HG03565 (cell line): Measurements from ENCODE around the gene ZIK1.

Experiments
- ATAC-seq: cut with Tn5 transposase; IDR thresholded peaks from one replicate; pipeline ENCODE4 v1.9.1; 2021; ENCODE audit warnings: mild to moderate bottlenecking, moderate library complexity; ENCODE audit not compliant: unreplicated experiment

Gene ZIK1

DNA sequence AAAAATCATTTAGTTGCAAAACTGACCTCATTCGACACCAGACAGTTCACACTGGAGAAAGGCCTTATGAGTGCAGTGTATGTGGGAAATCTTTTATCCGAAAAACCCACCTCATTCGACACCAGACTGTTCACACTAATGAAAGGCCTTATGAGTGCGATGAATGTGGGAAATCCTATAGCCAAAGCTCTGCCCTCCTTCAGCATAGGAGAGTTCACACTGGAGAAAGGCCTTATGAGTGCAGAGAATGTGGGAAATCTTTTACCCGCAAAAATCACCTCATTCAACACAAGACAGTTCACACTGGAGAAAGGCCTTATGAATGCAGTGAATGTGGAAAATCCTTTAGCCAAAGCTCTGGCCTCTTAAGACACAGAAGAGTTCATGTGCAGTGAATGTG lies 23.0 kb downstream of the ZIK1 start:
- no peak for ATAC-seq

DNA sequence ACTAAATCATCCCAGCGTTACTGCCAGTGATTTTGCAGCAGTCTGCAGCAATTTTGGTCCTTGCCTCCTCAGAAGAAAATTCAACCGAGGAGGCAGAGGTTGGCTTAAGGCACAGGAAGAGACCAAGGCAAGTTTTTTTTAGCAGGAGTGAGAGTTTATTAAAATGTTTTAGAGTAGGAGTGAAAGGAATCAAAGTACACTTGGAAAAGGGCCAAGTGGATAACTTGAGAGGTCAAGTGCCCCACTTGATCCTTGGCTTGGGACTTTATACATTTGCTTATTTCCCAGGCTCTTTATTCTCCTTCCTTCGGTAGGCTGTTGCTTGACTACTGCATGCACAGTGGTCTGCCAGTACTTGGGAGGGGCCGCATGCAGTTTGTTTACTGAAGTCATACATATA lies 27.2 kb downstream of the ZIK1 start:
- no peak for ATAC-seq

DNA sequence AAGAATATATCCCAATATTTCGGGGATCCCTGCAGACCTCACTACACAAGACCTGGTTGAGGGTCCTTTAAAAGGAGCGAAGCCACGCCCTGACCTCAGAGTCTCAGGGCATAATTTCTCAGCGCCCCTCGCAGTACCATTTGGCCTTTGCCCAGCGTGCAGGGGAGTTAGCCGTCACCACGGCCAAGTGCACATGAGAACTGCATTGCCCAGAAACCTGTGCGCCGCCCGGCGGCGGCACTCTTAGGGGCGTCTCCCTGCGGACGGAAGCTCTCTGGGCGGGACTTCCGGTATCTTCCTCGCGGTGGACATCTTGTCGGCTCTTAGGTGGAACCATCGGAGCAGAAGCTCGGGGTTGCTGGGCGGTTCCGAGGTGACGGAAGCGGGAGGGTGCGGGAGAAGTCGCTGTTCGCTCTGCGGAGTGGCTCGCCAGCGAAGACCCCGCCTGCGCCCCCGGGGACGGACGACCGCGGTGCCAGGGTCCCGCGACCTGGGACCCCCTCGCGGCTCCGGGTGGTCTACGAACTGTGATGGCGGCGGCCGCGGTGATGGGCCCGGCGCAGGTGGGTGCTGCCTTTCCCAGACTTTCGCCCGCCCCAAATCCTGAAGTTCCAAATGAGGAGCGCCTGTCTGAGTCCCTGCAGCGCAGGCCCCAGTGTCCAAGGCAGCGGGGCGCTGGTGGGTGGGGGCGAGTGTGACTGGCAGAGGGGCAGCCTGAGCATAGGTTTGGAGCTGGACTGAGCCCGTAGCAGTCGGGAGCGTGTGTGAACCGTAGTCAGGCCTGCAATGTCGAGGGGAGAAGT lies 30.2 kb downstream of the ZIK1 start, which contains the start of gene ZNF134:
TSS of gene ZNF134 (plus strand) at position 302 of the 803 bp plus-strand sequence. CDS start 5,227 bp downstream, outside the sequence.
- peak; percentile 92 for ATAC-seq

DNA sequence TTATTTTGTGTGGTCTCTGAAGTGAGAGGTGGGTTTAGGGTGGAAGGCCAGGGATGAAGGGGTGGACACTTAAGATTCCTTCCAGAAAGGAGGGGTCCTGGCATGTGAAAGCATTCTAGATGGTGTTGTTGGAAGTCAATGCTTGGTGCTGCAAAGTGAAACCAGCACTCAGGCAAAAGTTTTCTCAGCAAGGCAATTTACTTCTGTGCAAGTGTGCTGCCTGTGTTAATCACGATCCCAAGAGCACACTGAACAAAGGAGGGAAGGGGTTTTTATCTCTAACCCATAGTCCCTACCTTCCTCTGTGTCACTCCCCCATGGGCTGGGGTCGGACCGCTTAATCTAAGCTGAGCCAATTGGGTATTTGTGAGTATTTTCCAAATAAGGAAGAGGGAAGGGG lies 31.4 kb downstream of the ZIK1 start:
- no peak for ATAC-seq

DNA sequence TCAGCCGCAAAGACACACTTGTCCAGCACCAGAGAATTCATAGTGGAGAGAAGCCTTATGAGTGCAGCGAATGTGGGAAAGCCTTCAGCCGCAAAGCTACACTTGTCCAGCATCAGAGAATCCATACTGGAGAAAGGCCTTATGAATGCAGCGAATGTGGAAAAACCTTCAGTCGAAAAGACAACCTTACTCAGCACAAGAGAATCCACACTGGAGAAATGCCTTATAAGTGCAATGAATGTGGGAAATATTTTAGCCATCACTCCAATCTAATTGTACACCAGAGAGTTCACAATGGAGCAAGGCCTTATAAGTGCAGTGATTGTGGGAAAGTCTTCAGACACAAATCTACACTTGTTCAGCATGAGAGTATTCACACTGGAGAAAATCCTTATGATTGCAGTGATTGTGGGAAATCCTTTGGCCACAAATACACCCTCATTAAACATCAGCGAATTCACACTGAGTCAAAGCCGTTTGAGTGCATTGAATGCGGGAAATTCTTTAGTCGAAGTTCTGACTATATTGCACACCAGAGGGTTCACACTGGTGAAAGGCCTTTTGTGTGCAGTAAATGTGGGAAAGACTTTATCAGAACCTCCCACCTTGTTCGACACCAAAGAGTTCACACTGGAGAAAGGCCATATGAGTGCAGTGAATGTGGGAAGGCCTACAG lies 36.9 kb downstream of the ZIK1 start:
- no peak for ATAC-seq

DNA sequence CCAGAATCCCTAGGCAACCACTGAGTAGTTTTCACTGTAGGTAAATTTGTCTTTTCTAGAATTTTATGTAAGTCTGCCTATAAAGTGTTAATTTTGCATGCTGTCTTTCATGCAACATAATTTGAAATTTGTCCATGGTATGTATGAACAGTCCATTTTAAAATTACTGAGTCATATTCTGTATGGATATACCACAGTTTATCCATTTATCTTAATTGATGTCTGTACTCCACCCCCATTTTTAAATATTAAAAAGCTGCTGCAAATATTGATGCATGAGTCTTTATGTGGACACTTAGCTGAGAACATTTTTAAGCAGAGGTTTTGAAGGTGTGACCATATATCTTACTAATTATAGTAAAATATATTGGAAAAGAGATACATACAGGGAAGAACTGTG lies 39.1 kb downstream of the ZIK1 start:
- ATAC-seq, result no peak

DNA sequence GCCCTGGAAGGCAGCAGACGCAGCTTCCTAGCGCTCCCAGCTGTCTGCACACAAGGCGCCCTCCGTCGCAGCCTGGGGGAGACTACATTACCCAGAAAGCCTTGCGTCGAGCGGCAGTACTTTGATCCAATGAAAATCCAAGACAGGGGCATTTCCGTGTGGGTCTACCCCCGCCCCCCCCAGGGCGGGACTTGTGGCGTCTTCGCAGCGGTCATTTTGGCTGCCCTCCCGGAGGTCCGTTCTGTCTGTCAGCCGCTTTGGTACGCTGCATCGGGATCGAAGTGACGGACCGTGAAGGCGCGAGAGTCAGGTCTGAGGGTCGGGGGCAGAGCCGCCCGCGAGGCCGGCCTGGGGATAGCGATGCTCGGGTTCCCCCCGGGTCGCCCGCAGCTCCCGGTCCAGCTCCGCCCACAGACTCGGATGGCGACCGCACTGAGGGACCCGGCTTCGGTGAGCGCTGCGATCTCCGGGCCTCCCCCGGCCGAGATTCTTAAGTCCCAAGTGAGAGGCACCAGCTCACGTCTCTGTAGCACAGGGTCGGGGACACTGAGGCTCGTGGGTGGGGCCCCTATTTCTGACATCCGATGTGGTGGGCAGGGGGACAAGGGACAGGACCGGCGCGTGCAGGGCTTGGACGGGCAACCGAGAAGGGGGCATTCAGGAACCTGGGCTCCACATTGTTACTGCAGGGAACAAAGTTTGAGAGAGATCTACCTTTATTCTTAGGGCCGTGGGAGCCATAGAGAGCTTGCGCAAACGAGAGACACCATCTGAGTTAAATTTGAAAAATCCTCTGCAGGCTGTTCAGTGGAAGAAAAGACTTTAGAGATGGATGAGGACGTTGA lies 49.3 kb downstream of the ZIK1 start, which contains the start of gene ZNF211:
TSS of gene ZNF211 (plus strand) at position 182 of the 845 bp plus-strand sequence. CDS start at position 361, 179 bp downstream.
- peak; percentile 92 for ATAC-seq

DNA sequence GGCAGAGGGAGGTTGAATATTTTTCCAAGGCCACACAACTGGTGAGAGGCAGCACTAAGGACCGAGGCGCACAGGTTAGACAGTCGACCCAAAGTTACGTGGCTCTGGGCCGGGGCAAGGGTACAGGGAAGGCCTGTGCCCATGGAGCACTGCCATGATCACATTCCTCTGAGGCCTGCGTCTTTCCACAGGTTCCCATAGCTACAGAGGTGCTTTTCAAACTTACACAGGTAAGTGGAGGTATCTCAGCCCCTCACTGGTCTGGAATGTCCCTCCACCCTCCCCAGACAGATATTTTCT lies 49.8 kb downstream of the ZIK1 start:
- no peak for ATAC-seq

DNA sequence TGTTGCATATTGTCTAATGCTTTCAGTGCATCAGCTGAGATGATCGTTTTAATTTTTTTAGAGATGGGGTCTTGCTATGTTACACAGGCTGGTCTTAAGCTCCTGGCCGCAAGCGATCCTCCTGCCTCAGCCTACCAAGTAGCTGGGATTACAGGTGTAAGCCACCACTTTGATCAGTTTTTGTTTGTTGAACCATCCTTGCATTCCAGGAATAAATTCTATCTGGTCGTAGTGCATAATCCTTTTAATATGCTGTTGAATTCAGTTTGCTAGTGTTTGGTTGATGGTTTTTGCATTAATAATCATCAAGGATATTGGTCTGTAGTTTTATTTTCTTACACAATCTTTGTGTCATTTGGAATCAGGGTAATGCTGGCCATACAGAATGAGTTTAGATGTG lies 53.4 kb downstream of the ZIK1 start:
- ATAC-seq, result no peak

DNA sequence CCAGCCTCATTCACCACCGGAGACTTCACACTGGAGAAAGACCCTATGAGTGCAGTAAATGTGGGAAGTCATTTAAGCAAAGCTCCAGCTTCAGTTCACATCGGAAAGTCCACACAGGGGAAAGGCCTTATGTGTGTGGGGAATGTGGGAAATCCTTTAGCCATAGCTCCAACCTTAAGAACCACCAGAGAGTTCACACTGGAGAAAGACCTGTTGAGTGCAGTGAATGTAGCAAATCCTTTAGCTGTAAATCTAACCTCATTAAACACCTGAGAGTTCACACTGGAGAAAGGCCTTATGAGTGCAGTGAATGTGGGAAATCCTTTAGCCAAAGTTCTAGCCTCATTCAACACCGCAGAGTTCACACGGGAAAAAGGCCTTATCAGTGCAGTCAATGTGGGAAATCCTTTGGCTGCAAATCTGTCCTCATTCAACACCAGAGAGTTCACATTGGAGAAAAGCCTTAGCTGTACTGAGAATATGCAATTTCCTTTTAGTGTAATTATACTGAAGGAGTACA lies 57.8 kb downstream of the ZIK1 start:
- ATAC-seq, result no peak

DNA sequence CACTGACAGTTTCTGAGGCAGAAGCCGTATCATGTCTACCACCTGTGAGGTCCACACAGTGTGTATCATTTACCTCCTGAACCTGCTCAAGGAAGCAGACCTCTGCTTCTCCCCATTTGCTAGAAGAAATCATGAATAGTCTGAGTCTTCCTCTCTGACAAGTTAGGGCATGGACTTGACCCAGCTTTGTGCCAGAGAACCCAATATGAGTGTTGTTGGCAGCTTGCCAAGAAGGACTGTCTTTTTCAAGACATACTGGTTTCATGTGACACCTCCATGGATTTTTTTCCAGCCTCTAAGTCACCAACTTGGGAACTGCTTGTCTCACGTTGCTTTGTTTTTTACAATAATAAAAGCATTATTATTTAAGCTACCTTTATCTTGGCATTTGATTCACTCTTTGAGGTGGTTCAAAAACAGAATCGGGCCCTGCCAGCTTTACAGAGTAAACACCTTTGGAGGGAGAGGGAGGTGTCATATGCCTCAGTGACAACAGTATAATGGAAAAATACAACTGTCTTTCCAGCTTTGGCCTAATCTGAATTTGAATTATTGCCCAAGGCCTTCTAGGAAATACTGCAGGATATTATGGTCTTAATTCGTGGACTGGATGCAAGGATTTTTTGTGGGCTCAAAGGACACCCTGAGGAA lies 58.6 kb downstream of the ZIK1 start:
- ATAC-seq, result no peak
